ENCODE results near the gene MDFIC.
"Not testable (repeated sequence)": the region's sequence is repeated elsewhere in the genome, so short reads cannot be mapped to it uniquely, and the experiment has no call there.

The MDFIC gene

GRCh38 chr7:114922026-114922651, at the start of gene MDFIC:
MDFIC (plus strand) TSS chr7:114922094; CDS start chr7:114923034, 940 bp downstream.
- H3K27ac ChIP-seq, result no peak within 1 kb of the TSS
- no peak for TF ChIP-seq CTCF (conservative IDR thresholded peaks at IDR 0.05)

- no peak for TF ChIP-seq CTCF (conservative IDR thresholded peaks at IDR 0.05)
Measured at GRCh38 chr7:114874170-114874569, 47.7 kb upstream of the MDFIC start.

GRCh38 chr7:114875186-114875585, 46.7 kb upstream of the MDFIC start:
- no peak for TF ChIP-seq CTCF (conservative IDR thresholded peaks at IDR 0.05)
- H3K27ac ChIP-seq, result no peak overlapping the region

More at GRCh38 chr7:114874170-114874569, 47.7 kb upstream of the MDFIC start:
- H3K27ac ChIP-seq, result no peak overlapping the region

GRCh38 chr7:114879554-114879953, 42.3 kb upstream of the MDFIC start:
- TF ChIP-seq CTCF (conservative IDR thresholded peaks at IDR 0.05), result no peak
- no peak overlapping the region for H3K27ac ChIP-seq

GRCh38 chr7:114885836-114886235, 36.1 kb upstream of the MDFIC start:
- TF ChIP-seq CTCF (conservative IDR thresholded peaks at IDR 0.05), result no peak
- no peak overlapping the region for H3K27ac ChIP-seq

GRCh38 chr7:114886241-114886640, 35.7 kb upstream of the MDFIC start:
- TF ChIP-seq CTCF (conservative IDR thresholded peaks at IDR 0.05), result no peak
- H3K27ac ChIP-seq, result no peak overlapping the region

- H3K27ac ChIP-seq, result not testable (repeated sequence)
Measured at GRCh38 chr7:114889116-114889515, 32.8 kb upstream of the MDFIC start.

GRCh38 chr7:114889646-114890285, 32.1 kb upstream of the MDFIC start:
- no peak overlapping the region for H3K27ac ChIP-seq
- TF ChIP-seq CTCF (conservative IDR thresholded peaks at IDR 0.05), result no peak

All from VCaP (cell line).